Thyroid gland (tissue), 4 donors: Measurements from ENCODE around the gene DOCK2. TPM values are rescaled to one million over a fixed set of nuclear protein-coding genes. Genes with fewer than 3 reads are reported as not detected.

Experiments
- DNase-seq, 2 donors: peaks; one replicate each; pipeline ENCODE4 v3.0.0-alpha.2; 2019
- H3K27ac ChIP-seq, 3 donors: fragments of 200-600 bp; sonication (generic); 1 replicate in 2 of 3; 2 replicates in 1 of 3; pipeline ENCODE4 v1.5.1; 2016 to 2019; ENCODE audit warnings: mild to moderate bottlenecking in 1 of 3, moderate library complexity in 1 of 3
- H3K27me3 ChIP-seq: fragments of 200-600 bp; sonication (generic); one replicate; pipeline ENCODE4 v1.5.1; 2019
- H3K36me3 ChIP-seq, 2 donors: fragments of 200-600 bp; sonication (generic); one replicate each; pipeline ENCODE4 v1.5.1; 2016 to 2019
- H3K4me1 ChIP-seq, 2 donors: fragments of 200-600 bp; sonication (generic); one replicate each; pipeline ENCODE4 v1.5.1; 2017 to 2019
- H3K4me3 ChIP-seq, 3 donors: fragments of 200-600 bp; sonication (generic); replicated peaks in 1 of 3; 1 replicate in 2 of 3; 2 replicates in 1 of 3; pipeline ENCODE4 v1.5.1; 2016; ENCODE audit warnings: mild to moderate bottlenecking in 1 of 3
- H3K9me3 ChIP-seq: fragments of 200-600 bp; sonication (generic); one replicate; pipeline ENCODE4 v1.5.1; 2017
- CTCF ChIP-seq, 6 experiments: fragments of 200-600 bp in 3 of 6; fragments of 450-650 bp in 3 of 6; sonication (generic) in 3 of 6; IDR thresholded peaks; one replicate each; pipeline ENCODE4 v1.5.1; 2016 to 2019; ENCODE audit warnings: antibody characterized with exemption in 6 of 6, mild to moderate bottlenecking in 2 of 6, inconsistent platforms in 1 of 6, moderate library complexity in 1 of 6
- POLR2A ChIP-seq, 2 donors: fragments of 450-650 bp; IDR thresholded peaks; one replicate each; pipeline ENCODE4 v1.6.1; 2017; ENCODE audit warnings: antibody characterized with exemption in 2 of 2, mild to moderate bottlenecking in 2 of 2, moderate library complexity in 1 of 2
- WGBS, 2 donors: methylation state at CpG; one replicate each; pipeline ENCODE4 v1.1.5; 2017; 5-methylcytosine and 5-hydroxymethylcytosine counted together
- intact Hi-C: fragments of 100-400 bp; cut with DNase I; formaldehyde crosslinking; loops from one replicate; pipeline ENCODE4 v1.15.1; 2023
- total RNA-seq, 4 donors: library from RNA; depleted of rRNA; stranded (reverse); fragments of >200 nt; gene quantifications; one replicate each; pipeline ENCODE4 v1.2.3, GENCODE V29; 2016

DOCK2 gene
- total RNA-seq, 4 donors from 2014 or later: 4.3 to 14.1 (median 8.6) TPM

DNA sequence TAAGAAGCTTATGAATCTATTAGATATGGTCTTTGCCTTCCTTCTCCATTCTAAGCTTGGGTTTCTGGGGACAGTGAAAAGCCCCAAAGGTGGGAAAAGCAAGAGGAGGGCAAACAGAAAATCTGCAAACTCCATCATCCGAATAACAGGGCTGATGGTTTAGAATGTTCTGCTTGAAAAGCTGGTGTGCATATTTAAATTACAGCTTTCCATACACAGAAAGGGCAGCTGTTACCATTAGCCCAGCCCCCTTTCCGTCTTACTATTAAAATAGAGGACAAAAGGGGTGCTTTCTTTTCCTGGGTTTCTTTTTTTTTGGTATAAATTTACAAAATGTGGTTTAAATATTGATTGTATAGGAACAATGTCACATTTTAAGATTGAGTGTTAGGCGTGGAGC lies 321.2 kb downstream of the DOCK2 start:
- H3K4me1 ChIP-seq: peaks cover 0 to 24% of the 10 kb centered on the region in 2 donors
- no peaks in the 10 kb centered on the region for H3K9me3 ChIP-seq
- 80 to 82% methylated on average over 3 of the region's 3 CpGs for WGBS, 2 donors
- H3K36me3 ChIP-seq: no peaks in the 10 kb centered on the region
- DNase-seq: no peak
- no peak for TF ChIP-seq CTCF (IDR thresholded peaks at IDR 0.05)
- TF ChIP-seq POLR2A (IDR thresholded peaks at IDR 0.05): no peak
- no peak overlapping the region for H3K4me3 ChIP-seq
- no peaks in the 10 kb centered on the region for H3K27me3 ChIP-seq
- H3K27ac ChIP-seq: no peak overlapping the region
- intact Hi-C loops: no loop called here

- peaks cover 0 to 13% of the 10 kb centered on the region in 2 donors for H3K4me1 ChIP-seq
- no peak for TF ChIP-seq CTCF (IDR thresholded peaks at IDR 0.05)
- TF ChIP-seq POLR2A (IDR thresholded peaks at IDR 0.05): no peak
- H3K36me3 ChIP-seq: no peaks in the 10 kb centered on the region
- H3K9me3 ChIP-seq: no peaks in the 10 kb centered on the region
- H3K27me3 ChIP-seq: no peaks in the 10 kb centered on the region
- 91 to 96% methylated on average over 2 of the region's 2 CpGs for WGBS, 2 donors
- H3K4me3 ChIP-seq: no peak overlapping the region
- H3K27ac ChIP-seq: no peak overlapping the region
- intact Hi-C loops: no loop called here
- no peak for DNase-seq
Observed at GRCh38 chr5:169960659-169961058, 323.6 kb downstream of the DOCK2 start.

DNA sequence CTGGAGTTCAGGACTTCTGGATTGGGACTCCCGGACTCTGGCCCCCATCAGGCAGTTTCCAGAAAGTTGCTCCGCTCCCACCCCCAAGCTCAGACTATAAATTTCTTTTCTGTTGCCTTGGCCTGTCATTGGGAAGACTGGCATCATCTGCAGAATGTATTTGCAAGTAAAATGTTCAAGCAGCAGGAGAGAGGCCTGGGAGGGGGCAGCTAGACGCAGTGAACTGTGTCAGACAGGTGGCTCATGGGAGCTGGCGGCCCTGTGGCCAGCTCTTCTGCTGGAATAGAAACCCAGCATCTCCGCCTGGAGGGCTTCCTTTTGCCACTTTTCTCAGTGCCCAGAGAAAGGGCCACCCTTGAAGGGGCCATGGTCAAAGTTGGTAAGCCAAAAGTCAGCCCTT lies 327.2 kb downstream of the DOCK2 start:
- Histone ChIP-seq H3K4me1 (no peaks in the 10 kb centered on the region), H3K4me3 (no peak overlapping the region), H3K36me3 (no peaks in the 10 kb centered on the region), H3K9me3 (no peaks in the 10 kb centered on the region), H3K27me3 (no peaks in the 10 kb centered on the region), H3K27ac (no peak overlapping the region)
- intact Hi-C loops: no loop called here
- TF ChIP-seq CTCF (IDR thresholded peaks at IDR 0.05) (no peak), POLR2A (IDR thresholded peaks at IDR 0.05) (no peak)
- 63 to 66% methylated on average over 5 of the region's 5 CpGs for WGBS, 2 donors
- DNase-seq: no peak

DNA sequence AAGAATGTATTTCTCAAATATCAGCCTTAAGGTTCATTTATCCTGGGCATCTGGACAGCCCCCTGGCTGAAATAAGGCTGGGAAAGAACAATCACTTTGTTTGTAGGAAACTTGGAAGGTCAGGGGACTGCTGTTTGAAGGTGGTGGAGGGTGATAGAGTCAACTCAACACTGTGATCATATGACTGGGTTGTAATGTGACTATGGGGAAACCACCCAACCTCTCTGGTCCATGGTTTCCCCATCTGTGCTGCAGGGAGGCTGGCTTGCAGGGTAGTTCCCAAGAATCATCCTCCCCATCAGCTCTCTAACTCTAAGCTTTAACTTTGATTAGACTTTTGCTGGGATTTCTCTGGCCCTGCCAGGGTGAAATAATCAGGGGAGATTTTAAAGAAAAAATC lies 333.3 kb downstream of the DOCK2 start:
- H3K36me3 ChIP-seq: no peaks in the 10 kb centered on the region
- no peak overlapping the region for H3K4me3 ChIP-seq
- H3K4me1 ChIP-seq: no peaks in the 10 kb centered on the region
- TF ChIP-seq CTCF (IDR thresholded peaks at IDR 0.05) (no peak), POLR2A (IDR thresholded peaks at IDR 0.05) (no peak)
- H3K27me3 ChIP-seq: no peaks in the 10 kb centered on the region
- no peak for DNase-seq
- no peaks in the 10 kb centered on the region for H3K9me3 ChIP-seq
- H3K27ac ChIP-seq: no peak overlapping the region
- intact Hi-C loops: no loop called here

GRCh38 chr5:169970911-169971765 lies 334.1 kb downstream of the DOCK2 start:
- no peaks in the 10 kb centered on the region for H3K36me3 ChIP-seq
- H3K9me3 ChIP-seq: no peaks in the 10 kb centered on the region
- no peak overlapping the region for H3K4me3 ChIP-seq
- no peaks in the 10 kb centered on the region for H3K4me1 ChIP-seq
- H3K27me3 ChIP-seq: no peaks in the 10 kb centered on the region
- intact Hi-C loops: no loop called here
- H3K27ac ChIP-seq: no peak overlapping the region
- no peak for TF ChIP-seq POLR2A (IDR thresholded peaks at IDR 0.05)
- TF ChIP-seq CTCF (IDR thresholded peaks at IDR 0.05): no peak
- peak in 1 of 2 donors; percentile 1 for DNase-seq
- WGBS, 2 donors: 55 to 58% methylated on average over 8 of the region's 8 CpGs
